ENCODE measurements around the gene HOXB5.

HOXB5 gene

DNA sequence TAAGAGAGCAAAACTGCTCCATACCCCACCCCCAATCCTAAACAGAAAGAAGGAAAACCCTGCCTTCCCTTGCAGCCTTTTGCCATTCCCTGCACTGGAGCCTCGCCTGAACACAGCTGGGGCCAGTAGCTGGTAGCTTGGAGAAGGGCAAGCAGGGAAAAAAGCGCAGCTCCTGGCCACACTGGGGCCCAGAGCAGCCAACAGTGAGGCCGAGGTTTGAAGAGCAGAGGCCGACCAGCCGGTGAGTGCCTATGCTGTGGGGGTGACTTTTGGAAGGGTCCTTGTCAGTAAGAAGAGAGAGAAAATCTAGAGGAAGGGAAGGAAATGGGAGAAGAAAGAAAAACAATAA is 35.8 kb upstream of the HOXB5 start:
- no peak for DNase-seq (ENCODE audit: low spot score)

DNA sequence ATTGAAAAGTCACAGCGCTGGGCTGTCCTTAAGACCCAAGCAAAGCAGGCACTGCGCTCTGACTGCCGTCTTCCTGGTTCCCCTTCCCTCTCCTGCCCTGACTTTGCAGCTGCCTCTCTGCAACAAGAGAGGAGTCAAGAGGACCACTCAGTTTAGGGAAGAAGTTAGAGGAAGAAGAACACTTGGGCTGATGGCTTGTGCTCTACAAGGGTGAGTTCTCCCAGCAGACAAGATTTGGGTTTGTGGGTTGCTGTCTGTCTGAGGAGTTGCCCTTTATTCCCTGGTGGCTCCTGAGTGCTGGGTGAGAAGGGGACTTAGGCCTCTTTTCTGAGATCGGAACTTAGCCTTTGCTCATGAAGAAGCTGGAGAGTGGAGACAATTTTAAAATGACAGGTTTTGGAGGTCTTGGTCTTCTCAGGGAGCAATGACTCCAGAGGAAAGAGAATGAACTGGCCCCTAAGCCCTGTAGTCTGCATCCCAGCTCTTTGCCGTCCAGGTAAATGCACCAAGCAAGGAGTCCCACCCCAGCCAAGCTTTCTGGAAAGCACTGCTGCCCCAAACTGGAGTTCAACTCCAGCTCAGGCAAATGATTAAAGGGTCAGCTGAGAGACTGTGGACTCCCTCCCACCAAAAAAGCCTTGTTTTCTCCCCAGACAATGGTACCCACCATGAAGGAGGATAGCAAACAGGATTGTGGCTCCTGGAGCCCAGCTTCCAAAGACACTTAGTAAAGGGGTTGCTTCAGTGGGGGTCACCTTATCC is 35.3 kb upstream of the HOXB5 start:
- no peak for DNase-seq (ENCODE audit: low spot score)

DNA sequence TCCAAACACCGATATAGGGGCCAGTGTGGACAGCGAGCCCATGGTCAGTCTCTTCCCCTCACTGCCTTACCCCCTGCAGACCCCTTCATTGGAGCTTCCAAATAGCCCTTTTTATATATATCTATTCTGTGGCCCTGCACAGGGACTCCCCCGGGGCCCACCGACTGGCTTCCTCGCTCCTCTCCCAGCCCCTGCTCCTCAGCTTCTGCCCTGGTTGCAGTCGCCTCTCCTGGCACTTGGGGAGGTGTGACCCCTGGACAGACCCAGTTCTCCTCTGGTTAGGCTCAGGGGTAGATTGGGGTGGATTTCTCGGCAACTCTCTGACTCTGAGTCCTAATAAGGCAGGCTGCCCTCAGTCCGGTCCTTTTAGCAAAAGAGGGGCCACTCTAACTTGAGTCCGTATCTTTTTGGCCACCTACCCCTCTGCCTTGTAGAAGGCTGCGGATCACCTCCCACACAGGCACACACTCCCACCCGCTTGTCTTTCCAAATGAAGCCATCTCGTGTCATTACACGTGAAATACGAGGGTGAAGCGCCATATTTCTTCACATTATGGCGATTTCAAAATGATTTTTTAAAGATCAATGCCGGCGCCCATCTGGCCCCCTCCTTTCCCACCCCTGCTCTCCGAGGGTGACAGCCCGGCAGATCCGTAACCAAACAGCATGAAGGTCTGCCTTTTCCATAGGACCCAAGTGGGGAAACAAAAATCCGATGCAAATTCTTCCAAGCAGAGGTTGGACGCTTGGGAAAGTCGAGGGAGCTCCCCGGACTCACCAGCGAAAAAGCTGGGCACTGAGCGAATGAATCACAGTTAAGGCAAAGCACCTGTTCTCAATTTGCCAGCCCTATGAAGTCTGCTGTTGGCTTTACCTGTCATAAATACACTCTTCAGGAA is 34.3 kb upstream of the HOXB5 start:
- DNase-seq (ENCODE audit: low spot score) = no peak

DNA sequence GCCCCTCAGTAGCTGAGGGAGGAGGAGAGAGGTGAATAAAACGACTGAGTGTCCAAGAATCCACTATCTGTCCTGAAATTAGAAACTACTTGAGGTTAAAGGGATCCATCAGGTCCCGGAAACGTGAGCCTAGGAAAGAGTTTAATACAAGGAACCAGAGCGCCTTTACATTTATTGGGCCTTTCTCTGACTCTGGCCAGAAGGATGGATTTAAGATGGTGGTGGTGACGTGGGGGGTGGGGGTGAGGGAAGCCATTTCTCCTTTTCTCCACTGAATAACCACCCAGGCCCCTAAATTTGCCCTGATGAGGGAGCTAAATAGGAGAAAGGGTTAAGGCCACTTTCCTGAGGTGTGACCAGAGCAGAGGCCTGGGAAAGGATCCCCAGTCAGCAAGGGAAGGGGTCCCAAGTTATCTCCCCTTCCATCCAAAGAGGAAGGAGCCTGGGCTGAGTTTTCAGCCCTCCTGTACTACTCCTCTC is 33.6 kb upstream of the HOXB5 start:
- no peak for DNase-seq (ENCODE audit: low spot score)

DNA sequence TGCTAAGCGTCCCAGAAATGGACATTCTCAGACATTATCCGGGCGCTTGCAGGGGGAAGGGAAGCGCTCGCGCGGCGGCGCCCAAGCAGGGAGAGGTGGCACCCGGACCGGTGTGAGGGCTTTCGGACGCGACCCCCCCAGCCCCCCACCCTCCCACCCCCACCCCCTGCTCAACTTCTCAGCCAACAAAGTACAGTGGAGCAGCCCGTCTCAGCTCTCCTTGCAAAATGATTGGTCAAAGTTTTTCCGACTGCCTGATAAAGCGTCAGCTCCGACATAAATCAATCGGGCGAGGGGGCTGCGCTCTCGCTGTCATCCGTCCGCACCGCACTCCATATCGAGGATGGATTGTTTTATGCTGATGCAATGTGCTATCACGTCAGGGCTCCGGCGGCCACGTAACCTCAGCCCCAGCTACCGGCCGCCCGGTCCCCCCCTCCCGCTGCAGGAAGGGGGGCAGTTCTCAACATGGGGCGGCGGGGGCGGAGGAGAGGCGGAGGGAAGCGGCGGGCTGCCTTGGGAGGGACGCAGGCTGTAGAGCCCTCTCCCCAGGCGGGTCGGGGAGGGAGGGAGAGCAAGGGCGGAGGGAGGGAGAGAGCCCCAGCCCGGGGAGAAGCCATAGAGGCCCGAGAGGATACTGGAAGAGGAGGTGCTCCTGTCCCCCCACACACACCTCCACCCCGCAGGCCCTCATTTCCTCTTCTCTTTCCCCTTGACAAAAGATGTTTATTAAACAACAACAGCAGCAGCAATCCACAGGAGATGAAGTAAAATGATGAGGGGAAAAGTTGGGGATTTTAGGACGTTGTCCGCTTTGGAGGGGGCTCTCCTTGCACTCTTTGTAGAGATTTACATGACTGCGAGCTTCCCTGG is 32.9 kb upstream of the HOXB5 start, which contains the start of gene HOXB9:
HOXB9 (minus strand) TSS at position 114 of the 873 bp plus-strand sequence; CDS start at position 25, 89 bp downstream.
- peak; percentile 67 for DNase-seq (ENCODE audit: low spot score)

DNA sequence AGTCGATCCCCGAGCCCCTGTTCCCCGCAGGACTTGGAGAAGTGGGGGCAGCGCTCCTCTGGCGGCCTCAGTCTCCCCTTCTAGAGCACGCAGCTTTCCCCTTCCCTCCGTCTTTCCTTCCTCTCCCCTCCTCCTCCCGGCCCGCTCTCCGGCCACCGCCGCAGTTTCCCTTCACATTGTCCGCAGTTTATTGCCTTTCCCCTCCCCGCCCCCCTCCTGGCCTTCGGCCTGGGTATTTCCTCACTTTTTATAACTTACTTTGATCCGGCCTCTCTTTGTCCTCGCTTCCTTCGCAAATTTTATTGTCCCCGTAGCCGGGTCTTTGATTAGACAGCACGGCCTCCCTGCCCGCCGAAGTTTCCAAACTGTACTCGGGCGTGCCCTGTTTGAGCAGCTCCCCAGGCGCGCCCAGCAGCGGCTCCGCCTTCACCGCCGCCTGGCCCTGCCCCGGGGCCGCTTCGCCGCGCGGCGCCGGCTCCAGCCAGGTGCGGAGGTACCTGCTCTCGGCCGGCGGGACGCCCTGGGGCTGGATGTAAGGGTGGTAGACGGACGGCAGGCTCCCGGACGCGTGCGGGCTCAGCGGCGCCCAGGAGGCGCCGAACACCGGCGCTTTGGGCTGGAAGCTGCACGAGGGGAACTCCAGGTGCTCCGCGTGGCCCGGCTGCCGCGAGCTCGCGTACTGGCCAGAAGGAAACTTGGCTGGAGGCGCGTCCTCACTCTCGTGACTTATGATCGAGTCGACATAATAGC is 32.1 kb upstream of the HOXB5 start:
- peak; percentile 80 for DNase-seq (ENCODE audit: low spot score)

DNA sequence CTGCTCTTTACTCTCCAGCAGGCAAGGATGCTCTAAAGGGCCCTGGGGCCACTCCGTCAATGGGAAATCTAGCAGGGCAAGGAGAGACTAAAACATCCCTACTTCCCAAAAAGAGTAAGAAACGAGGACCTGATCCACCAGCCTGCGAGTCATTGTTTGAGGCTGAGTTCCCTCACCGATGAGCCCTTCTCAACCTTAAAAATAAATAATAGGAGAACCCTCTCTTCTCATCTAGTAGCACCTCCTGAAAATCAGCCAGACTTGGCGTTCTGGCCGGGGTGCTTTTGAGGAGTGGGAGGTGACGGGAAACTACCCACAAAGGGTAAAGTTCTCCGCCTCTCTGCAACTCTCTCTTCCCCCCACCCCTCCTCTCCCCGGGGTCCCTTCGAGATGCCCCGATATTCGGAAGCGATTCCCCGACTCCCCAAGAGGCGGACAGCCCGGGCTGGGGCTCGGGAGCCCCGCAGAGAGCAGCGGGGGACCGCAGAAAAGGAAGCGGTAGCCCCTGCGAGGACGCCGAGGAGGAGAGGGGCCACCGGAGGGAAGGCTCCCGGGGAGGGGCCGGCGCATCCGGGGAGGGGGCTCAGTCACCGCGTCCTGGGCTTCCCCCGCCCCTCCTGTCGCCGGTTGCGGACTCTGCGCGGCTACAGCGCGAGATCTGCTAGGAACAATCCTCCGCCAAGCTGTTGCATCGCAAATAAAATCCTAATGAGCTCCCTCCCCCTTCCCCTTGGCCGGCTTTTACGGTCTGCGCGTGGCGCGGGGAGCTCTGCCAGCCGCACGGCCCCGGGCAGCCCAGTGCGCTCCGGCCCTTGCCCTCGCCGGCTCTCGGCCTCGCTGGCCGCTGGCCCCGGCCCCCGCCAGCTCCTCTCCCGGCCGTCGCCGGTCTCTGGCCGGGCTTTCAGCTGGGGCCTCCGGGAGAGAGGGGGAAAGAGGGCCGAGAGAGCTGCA is 31.2 kb upstream of the HOXB5 start:
- peak; percentile 75 for DNase-seq (ENCODE audit: low spot score)

DNA sequence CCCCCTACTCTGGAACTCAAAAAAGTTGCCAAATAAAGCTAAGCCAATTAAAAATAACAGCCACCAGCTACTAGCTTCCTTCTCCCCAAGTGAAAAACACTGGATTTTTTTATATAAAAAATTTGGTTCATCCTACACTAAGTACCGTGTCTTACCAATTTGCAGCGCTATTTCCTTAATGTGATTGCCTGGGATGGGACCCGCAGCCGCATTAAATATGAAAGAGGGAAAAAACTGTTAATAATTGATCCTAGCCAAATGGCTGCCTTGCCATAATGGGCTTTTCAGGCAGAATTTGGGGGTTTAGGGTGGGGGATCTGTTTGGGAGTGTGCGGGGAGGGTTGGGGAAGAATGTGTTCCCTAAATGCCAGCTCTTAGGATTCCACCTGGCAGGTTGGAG is 30.5 kb upstream of the HOXB5 start:
- DNase-seq (ENCODE audit: low spot score) = no peak

DNA sequence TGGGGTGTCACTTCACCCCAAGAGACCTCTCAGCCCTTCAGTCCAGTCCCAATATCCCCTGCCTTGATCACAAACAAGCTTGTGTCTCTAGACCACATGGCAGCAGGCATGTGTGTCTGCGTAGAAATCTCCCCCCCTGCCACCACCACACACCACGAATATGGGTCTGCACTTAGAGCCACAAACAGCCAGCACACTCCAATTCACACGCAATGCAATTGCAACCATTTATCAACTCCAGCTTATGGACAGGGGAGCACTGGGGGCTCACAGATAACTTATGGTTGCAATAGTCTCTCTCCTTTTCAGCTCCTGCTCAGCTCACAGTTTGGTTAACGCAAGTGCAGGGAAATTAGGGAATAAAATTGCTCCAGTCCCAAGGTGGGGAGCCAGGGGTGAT is 30.0 kb upstream of the HOXB5 start:
- no peak for DNase-seq (ENCODE audit: low spot score)

DNA sequence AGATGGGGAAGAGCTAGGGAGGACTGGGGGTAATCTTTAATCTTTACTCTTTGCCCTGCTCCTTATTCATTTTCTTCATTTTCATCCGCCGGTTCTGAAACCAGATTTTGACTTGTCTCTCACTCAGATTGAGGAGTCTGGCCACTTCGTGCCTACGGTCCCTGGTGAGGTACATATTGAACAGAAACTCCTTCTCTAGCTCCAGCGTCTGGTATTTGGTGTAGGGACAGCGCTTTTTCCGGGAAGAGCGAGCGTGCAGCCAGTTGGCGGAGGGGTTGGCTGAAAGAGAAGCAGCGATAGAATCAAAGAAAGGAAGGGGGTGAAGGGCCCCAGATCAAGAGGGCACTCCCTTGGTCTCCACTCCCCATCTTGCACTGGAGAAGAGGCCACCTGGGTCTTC is 29.3 kb upstream of the HOXB5 start:
- DNase-seq (ENCODE audit: low spot score) = no peak

DNA sequence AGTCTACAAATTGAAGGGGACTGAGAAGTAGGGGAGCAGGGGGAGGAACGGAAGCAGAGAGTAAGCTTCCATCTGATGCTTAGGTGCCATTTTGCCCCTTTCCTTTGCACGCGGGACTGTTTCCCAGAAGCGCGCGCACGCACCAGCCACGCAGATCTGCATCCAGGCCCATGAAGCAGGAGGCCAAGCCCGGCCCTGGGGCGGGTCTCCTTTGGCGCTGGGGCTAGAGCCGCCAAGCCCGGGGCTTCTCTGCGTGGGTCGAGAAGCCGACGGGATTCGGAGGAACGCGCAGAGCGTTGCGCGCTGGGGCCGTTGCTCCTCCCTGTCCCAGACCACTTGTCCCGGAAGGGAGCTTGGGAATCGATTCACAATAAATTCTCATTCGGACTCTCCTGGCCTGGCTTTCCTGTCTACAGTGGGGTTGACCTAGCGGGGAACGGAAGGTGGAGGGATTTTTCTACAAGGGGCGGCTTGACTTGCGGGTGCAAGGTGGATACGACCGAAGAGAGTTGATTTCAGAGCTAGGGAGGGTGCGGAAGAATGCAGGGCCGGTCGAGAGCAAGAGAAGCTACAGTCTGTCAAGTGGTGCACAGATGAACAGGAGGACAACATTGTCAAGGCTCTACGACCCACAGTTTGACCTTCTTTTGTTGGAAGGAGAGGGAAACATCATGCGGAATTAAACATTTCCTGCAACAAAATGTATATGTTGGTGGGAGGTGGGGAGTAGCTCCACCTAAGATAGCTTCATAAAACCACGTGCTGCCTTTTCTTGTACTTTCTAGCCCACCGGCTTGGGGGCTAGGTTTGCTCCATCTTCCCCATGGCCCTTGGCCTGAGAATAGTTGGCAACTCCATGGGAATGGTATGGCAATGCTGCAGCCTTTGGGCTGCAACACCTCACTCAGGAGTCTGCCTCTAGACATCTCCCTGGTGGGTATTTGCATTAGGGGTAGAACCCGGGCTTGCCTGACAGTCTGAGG is 28.1 kb upstream of the HOXB5 start:
- DNase-seq (ENCODE audit: low spot score) = no peak

DNA sequence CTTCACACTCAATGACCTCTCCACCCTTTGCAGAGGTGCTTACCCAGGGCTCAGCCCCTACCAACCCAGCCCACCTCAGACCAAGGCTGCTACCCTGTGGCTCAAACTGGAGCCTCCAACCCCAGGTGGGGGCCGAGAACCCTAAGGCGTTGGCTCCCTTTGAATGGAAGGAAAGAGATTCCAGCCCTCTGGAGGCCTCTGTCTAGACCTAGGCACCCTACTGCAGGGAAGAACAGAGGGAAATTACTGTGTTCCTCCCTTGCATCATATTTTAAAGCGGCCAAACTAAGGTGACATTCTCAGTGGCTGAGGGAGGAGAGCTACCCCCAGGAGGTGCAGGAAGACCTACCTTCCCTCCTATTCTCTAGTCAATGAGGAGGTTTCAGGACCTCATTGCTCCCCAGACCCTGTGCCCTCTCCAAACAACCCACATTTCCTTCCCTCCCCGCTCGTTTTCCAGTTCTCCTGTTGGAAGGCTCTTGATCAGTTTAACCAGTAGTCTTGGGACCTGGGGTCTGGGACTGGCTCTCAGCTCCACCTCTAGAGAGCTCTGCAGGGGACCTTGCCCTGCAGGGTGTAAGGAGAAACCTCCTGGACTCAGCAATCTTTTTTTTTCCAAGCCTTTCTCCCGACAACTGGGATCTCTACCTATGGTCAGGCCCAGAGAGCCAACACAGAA is 27.0 kb upstream of the HOXB5 start:
- no peak for DNase-seq (ENCODE audit: low spot score)

DNA sequence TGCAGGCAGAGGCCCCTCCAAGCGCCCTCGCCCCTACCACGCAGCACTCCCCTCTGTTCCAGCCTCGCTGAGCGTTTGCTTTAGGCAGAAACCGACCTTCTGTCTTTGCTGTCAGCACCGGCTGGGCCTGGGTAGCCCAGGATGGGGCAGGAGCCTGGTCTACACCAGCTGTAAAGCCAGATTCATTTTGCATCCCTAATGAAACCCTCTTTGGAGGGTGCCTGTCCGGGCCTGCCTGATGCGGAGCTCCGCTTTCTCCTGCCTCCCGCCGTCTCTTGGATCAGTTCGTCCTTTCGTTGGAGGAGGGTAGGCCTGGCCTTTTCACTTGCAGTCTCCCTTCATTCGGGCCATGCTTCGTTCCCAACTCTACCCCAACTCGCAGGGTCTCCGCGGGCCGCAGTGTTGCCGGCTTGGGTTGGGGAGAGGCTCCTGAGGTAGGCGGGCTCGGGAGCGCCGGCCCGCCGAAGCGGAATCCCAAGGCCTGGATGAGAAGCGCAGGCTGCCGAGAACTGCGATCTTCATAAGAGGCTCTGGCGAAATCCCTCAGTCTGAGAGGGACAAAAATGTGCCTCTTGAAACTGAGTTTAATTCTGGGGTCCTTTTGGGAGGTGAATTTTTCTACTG is 26.4 kb upstream of the HOXB5 start:
- no peak for DNase-seq (ENCODE audit: low spot score)

DNA sequence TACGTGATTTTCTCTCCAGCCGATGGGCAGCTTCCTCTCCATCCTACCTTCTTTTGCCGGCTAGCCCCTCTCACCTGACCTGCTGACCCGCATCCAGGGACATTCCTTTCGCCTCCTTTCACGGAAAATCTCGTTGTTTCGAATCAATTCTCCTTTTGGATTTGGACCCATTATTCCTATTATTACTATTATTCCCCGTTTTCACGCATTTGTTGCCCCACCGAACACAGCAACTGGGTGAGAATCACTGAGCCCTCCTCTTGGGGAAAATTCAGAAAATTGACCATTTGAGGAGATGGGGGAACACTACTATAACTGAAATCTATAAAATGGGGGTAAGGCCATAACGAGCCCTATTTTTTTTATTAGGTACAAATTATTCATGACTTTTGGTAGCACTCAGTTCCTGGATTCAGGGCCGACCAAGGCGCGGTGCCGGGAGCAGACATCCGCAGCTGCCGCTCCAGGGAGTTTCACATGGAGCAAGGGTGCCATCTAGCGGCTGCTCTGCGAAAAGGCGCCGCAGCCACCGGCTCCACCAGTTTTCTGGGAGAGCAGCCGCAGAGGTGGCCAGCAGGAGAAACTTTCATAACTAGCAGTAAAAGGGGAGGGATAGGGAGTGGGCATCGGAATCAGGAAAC is 24.8 kb upstream of the HOXB5 start:
- peak; percentile 93 for DNase-seq (ENCODE audit: low spot score)

DNA sequence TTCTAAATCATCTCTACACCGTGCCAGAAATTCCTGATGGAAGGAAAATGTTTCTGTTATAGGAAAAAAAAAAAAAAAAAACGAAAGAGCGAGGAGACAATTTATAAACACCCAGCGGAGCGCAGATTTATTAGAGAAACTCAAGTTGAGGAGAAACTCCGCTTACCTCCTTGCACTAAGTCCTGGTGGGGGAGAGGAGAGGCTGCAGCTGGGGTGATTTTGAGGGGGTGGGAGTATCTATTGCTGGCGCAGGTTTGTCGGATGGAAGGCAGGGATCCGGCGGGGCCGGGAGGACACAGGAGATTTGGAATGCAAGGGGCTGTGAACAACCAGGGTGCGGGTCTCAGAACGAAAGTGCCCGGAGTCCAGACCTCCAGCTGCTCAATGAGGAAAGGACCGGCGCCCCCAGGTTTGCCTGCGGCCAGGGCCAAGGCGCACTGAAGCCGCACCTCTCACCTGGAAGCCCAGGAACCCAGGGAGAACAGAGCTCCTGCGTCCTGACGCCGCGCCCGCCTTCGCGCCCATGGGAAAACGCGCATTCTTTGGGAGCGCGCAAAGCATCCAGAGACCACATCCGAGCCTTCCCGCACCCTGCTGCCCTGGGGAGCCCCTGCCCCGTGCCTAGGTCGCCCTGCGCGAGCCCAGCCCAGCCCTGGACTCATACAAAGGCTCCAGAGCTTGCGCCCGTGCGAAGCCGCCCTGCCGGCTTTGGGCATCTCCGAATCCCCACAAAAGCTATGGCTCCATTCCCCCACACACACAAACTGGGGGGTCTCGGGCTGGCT is 24.1 kb upstream of the HOXB5 start:
- no peak for DNase-seq (ENCODE audit: low spot score)

DNA sequence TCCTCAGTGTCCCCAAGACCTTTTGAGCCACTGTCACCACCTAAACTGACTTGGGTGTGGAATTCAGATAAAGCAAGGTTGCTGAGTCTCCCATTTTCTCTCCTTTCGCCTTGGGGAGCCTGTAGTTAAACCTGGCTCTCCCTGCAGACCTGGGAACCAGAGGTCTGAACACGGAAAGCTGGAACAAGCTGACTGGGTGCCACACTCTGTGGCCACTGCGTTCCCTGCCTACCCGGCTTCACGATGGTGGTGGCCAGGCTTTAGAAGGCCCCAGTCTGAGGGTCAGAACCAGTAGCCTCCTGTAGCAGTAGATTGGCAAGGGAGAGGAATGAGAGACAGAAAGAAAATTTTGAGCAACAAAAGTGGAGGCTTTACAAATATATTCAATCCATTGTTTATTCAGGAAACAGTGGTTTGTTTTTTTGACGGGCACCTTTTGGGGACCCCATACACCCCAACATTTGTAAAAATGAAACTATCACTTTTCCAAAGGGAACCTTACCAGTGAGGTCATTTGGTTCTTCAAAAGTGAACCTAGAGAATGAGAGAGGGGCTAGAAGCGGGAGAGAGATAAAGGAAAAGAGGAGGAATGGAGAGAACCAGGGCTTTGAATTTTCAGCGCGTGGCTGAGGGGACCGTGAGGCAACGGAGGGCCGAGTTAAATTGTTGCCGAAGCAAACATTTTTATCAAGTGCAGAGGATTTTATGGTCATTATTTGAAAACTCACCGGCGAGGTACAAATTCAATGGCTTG is 23.3 kb upstream of the HOXB5 start:
- DNase-seq (ENCODE audit: low spot score) = no peak
